ENCODE measurements around the gene SH3D21. TPM values are rescaled to one million over a fixed set of nuclear protein-coding genes. Genes with fewer than 3 reads are reported as not detected.

Gene SH3D21
- total RNA-seq, 4 donors from 2014 or later: 10.7 to 25.1 (median 16.9) TPM

DNA sequence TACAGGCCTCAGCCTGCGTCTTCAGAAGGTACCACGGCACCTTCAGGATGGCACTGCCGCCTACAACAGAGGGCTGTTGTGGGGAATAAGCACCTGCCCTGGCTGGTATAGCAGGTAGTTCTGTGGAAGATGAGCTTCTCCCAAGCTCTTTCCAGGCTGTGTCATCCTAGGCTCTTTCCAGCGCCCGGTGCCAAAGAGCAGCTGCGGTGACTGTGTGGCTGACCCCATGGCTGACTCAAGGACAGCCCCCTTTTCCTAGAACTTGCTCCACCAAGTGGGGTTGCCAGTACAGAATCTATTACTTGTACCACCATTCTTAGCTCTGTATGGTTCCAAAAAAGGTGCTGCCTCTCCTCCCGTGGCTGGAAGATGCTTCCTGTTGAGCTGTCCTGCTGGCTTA is 39.2 kb downstream of the SH3D21 start:
- H3K27ac ChIP-seq: no peak overlapping the region
- H3K27me3 ChIP-seq: no peaks in the 10 kb centered on the region
- TF ChIP-seq CTCF (IDR thresholded peaks at IDR 0.05) (no peak), POLR2A (IDR thresholded peaks at IDR 0.05) (no peak)
- peaks cover 12 to 25% of the 10 kb centered on the region in 2 donors for H3K4me1 ChIP-seq
- peaks cover 28 to 57% of the 10 kb centered on the region in 2 donors for H3K36me3 ChIP-seq
- no peak overlapping the region for H3K4me3 ChIP-seq (replicated peaks in 1 of 3)
- 89 to 98% methylated on average over 6 to 7 of the region's 7 CpGs for WGBS, 2 donors
- H3K9me3 ChIP-seq: no peaks in the 10 kb centered on the region
- intact Hi-C loops (cut with DNase I): no loop called here
- no peak for DNase-seq

DNA sequence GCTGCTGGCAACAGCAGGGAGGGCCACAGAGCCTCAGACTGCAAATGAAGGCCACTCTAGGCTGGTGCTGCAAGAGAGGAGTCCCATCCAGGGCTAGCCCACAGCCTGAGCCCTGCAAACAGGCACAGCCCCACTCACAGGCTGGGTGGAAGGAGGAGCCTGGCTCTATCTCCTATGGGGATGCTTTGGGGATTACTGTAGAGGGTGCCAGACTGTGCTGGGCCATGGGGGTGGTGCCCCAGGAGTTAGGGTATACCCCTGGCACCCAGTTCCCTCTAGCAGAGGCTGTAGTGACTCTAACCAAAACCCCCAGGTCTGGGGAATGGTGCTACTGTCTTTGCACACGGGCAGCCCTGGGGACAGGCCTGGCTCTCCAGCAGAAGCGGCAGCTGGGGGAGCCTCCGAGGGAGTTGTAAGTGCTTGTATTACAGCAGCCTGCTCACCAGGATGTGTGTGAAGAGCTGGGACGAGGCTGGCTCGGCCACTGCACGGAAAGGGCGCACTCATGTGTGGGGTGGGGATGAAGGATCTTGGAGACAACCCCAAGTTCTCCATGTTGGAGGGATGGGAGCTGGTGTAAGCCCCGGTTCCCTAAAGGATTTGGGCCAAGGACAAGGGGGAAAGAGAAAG is 40.7 kb downstream of the SH3D21 start:
- 96 to 98% methylated on average over 5 to 7 of the region's 8 CpGs for WGBS, 2 donors
- no peak overlapping the region for H3K4me3 ChIP-seq (replicated peaks in 1 of 3)
- peaks cover 20 to 46% of the 10 kb centered on the region in 2 donors for H3K36me3 ChIP-seq
- no peaks in the 10 kb centered on the region for H3K9me3 ChIP-seq
- H3K4me1 ChIP-seq: peaks cover 27 to 41% of the 10 kb centered on the region in 2 donors
- no peak for TF ChIP-seq CTCF (IDR thresholded peaks at IDR 0.05)
- TF ChIP-seq POLR2A (IDR thresholded peaks at IDR 0.05): no peak
- intact Hi-C loops (cut with DNase I): no loop called here
- no peaks in the 10 kb centered on the region for H3K27me3 ChIP-seq
- DNase-seq: no peak
- no peak overlapping the region for H3K27ac ChIP-seq

- peak overlapping the region; percentile 79 to 92 (median 88) for H3K27ac ChIP-seq
- peaks cover 20 to 44% of the 10 kb centered on the region in 2 donors for H3K36me3 ChIP-seq
- H3K4me1 ChIP-seq: peaks cover 34 to 45% of the 10 kb centered on the region in 2 donors
- no peak for TF ChIP-seq POLR2A (IDR thresholded peaks at IDR 0.05)
- no peak for TF ChIP-seq CTCF (IDR thresholded peaks at IDR 0.05)
- 79% methylated on average over 6 to 7 of the region's 7 CpGs for WGBS, 2 donors
- H3K4me3 ChIP-seq (replicated peaks in 1 of 3): no peak overlapping the region
- no peak for DNase-seq
- intact Hi-C loops (cut with DNase I): no loop called here
- no peaks in the 10 kb centered on the region for H3K27me3 ChIP-seq
- no peaks in the 10 kb centered on the region for H3K9me3 ChIP-seq
Measured at GRCh38 chr1:36349241-36349671, 43.1 kb downstream of the SH3D21 start.

DNA sequence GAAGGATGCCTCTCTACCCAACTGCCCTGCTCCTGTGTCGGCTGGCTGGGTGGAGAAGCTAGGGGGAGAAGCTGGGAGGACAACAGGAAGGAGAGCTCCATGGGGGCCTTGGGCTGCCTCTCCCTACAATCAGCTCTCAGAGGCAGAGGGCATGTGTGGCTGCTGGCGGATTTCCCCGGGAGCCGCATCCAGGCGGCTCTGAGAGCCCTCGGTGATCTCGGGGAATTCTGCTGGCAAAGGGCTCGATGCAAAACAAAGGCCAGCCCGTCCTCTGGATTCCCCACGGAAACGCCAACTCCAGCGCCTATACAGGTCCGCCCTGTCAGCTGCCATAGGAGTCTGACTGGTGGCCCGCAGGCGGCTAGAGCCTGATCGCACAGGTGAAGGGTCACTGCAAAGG is 43.7 kb downstream of the SH3D21 start:
- no peak overlapping the region for H3K4me3 ChIP-seq (replicated peaks in 1 of 3)
- DNase-seq: peak; percentile 85 to 92
- TF ChIP-seq POLR2A (IDR thresholded peaks at IDR 0.05) (no peak), CTCF (IDR thresholded peaks at IDR 0.05) (no peak)
- no peaks in the 10 kb centered on the region for H3K27me3 ChIP-seq
- peaks cover 34 to 45% of the 10 kb centered on the region in 2 donors for H3K4me1 ChIP-seq
- H3K36me3 ChIP-seq: peaks cover 26 to 42% of the 10 kb centered on the region in 2 donors
- H3K9me3 ChIP-seq: no peaks in the 10 kb centered on the region
- 18 to 52% methylated on average over 6 to 12 of the region's 16 CpGs for WGBS, 2 donors
- H3K27ac ChIP-seq: peak overlapping the region; percentile 79 to 92 (median 88)
- intact Hi-C loops (cut with DNase I): no loop called here

DNA sequence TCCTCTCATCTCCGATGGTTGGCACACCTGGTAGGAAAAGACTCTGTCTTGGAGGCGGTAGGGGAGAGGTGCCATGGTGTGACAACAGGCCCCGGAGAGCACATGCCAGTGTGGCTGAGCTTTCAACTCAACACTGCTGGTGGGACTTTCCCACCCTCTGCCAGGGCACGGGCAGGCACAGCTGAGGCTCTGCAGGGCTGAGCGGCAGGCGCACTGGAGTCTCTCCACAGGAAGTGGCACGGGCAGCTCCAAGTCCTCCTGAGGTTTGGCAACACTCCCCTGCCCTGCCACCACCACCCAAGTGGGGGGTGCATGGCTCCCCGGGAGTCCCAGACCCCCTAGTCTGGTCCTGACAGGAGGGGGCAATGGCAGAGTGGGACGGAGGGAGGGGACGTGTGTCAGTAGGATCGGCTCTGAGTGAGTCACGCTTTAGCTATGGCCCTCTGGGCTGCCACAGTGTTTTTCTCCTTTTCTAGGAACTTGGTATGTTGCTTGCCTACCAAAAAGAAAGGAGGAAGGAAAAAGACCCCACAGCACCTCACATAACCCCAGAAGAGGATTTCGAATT is 44.6 kb downstream of the SH3D21 start:
- H3K36me3 ChIP-seq: peaks cover 29 to 39% of the 10 kb centered on the region in 2 donors
- TF ChIP-seq CTCF (IDR thresholded peaks at IDR 0.05): no peak
- TF ChIP-seq POLR2A (IDR thresholded peaks at IDR 0.05): no peak
- intact Hi-C loops (cut with DNase I): no loop called here
- peaks cover 34 to 45% of the 10 kb centered on the region in 2 donors for H3K4me1 ChIP-seq
- 25 to 36% methylated on average over 10 to 12 of the region's 13 CpGs for WGBS, 2 donors
- peak overlapping the region; percentile 79 to 92 (median 88) for H3K27ac ChIP-seq
- peak; percentile 84 to 85 for DNase-seq
- no peaks in the 10 kb centered on the region for H3K9me3 ChIP-seq
- no peaks in the 10 kb centered on the region for H3K27me3 ChIP-seq
- no peak overlapping the region for H3K4me3 ChIP-seq (replicated peaks in 1 of 3)

Measured in thyroid gland (tissue), 4 donors.